HL-60 (cell line): ENCODE results near the gene LIN7B.

Experiments
- SPI1 ChIP-seq: IDR thresholded peaks from 2 replicates; pipeline ENCODE4 v1.6.1; 2012; ENCODE audit warnings: low read depth, mild to moderate bottlenecking, borderline replicate concordance
- TF ChIP-seq, protein P1 (sequence below): IDR thresholded peaks from one replicate; pipeline ENCODE4 v1.5.1; 2011; ENCODE audit warnings: low read length, control low read depth, inconsistent platforms; ENCODE audit not compliant: insufficient read depth

- TF ChIP-seq, protein P1, sequence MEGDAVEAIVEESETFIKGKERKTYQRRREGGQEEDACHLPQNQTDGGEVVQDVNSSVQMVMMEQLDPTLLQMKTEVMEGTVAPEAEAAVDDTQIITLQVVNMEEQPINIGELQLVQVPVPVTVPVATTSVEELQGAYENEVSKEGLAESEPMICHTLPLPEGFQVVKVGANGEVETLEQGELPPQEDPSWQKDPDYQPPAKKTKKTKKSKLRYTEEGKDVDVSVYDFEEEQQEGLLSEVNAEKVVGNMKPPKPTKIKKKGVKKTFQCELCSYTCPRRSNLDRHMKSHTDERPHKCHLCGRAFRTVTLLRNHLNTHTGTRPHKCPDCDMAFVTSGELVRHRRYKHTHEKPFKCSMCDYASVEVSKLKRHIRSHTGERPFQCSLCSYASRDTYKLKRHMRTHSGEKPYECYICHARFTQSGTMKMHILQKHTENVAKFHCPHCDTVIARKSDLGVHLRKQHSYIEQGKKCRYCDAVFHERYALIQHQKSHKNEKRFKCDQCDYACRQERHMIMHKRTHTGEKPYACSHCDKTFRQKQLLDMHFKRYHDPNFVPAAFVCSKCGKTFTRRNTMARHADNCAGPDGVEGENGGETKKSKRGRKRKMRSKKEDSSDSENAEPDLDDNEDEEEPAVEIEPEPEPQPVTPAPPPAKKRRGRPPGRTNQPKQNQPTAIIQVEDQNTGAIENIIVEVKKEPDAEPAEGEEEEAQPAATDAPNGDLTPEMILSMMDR: no peak
- no peak for TF ChIP-seq SPI1
Observed at GRCh38 chr19:49160450-49161189, 46.5 kb downstream of the LIN7B start.
